D721Med (cell line): ENCODE data around the gene LARP4.
"Not testable (repeated sequence)": the region's sequence is repeated elsewhere in the genome, so short reads cannot be mapped to it uniquely, and the experiment has no call there.

Experiments
- DNase-seq: peaks from one replicate; pipeline ENCODE4 v3.0.0; 2011; ENCODE audit warnings: low spot score; ENCODE audit not compliant: insufficient read length
- FAIRE-seq: peaks from 2 replicates; lab custom pipeline; 2011; peaks lifted over from hg19 to GRCh38; lab: Jason Lieb, UNC
- TF ChIP-seq, protein P1 (sequence below): IDR thresholded peaks from 2 replicates; pipeline ENCODE4 v1.5.1; 2012; ENCODE audit warnings: mild to moderate bottlenecking, control low read depth; ENCODE audit not compliant: insufficient read depth; ENCODE audit errors: missing control alignments

The LARP4 gene

DNA sequence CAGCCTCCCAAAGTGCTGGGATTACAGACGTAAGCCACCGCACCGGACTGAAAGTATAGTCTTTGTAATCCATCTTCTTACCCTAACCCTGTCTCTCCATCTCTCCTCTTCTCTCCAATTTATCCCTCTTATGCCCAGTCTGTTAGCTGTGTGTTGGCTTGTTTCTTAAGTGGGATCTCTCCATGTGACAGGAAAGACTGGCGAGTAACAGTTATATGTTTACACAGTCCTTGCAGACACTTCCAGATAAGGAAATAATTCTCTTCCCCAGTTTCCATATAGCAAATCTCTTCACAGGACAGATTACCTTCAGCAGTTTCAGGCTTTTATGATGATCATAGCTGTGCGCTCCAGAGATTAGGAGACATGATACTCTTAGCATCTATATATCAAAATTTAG, 88.1 kb downstream of the LARP4 start:
- no peak for FAIRE-seq
- no peak for DNase-seq
- TF ChIP-seq, protein P1, sequence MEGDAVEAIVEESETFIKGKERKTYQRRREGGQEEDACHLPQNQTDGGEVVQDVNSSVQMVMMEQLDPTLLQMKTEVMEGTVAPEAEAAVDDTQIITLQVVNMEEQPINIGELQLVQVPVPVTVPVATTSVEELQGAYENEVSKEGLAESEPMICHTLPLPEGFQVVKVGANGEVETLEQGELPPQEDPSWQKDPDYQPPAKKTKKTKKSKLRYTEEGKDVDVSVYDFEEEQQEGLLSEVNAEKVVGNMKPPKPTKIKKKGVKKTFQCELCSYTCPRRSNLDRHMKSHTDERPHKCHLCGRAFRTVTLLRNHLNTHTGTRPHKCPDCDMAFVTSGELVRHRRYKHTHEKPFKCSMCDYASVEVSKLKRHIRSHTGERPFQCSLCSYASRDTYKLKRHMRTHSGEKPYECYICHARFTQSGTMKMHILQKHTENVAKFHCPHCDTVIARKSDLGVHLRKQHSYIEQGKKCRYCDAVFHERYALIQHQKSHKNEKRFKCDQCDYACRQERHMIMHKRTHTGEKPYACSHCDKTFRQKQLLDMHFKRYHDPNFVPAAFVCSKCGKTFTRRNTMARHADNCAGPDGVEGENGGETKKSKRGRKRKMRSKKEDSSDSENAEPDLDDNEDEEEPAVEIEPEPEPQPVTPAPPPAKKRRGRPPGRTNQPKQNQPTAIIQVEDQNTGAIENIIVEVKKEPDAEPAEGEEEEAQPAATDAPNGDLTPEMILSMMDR, result no peak

DNA sequence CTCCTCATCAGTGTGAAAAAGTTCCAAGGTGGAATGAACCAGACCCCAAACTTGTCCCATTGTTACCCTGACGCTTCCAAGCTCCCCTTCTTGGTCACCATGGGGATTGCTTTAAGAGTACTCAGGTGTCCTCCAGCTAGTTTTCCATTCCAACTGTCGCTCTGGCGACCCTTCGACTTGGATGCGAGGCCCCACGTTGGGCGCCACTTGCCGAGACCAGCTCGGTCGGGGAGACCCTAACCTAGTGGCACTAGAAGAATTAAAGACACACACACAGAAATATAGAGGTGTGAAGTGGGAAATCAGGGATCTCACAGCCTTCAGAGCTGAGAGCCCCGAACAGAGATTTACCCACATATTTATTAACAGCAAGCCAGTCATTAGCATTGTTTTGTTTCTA, 97.4 kb downstream of the LARP4 start:
- DNase-seq, FAIRE-seq: not testable (repeated sequence)

DNA sequence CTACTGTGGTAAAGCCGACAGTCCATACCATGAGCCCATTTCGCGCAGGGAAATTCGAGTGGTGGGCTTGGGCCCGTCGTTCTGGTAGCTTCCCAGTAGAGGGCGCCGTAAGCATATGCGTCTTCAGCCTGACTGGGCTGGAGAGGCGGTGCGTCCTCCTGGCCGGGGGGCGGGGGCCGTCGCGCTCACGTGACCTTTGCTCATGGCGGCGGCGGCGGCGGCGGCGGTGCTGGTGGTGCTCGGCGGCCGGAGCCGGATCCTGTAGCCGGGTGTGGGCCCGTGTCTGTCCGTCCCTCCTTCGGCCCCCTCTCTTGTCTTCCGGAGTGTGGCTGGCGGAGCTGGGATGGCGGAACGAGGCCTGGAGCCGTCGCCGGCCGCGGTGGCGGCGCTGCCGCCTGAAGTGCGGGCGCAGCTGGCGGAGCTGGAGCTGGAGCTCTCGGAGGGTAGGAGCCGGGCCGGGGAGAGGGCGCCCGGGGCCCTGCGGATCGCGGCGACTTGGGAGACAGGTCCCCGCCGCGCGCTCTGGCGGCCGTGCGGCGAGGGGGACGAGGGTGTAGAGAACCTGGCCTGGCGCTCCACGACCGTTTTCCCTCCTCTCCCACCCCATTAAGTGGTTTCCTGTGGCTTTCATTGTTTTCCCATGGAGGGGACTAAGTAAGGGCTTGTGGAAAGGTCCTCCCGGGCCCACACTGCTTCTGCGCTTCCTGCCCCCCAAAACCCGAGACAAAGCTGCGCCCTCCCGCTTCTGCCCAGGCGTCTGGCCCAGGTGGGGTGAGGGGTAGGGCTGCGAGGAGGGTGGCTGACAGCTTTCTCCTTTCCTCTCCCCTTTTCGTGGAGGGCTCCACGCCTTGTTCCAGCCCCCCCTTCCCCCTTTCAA, 104.4 kb downstream of the LARP4 start, which contains the start of gene DIP2B:
TSS of gene DIP2B (plus strand) at position 188 of the 877 bp plus-strand sequence. CDS start at position 344, 156 bp downstream.
- peak; percentile 62 for DNase-seq
- no peak for FAIRE-seq
- TF ChIP-seq, protein P1, result peak; percentile 94

DNA sequence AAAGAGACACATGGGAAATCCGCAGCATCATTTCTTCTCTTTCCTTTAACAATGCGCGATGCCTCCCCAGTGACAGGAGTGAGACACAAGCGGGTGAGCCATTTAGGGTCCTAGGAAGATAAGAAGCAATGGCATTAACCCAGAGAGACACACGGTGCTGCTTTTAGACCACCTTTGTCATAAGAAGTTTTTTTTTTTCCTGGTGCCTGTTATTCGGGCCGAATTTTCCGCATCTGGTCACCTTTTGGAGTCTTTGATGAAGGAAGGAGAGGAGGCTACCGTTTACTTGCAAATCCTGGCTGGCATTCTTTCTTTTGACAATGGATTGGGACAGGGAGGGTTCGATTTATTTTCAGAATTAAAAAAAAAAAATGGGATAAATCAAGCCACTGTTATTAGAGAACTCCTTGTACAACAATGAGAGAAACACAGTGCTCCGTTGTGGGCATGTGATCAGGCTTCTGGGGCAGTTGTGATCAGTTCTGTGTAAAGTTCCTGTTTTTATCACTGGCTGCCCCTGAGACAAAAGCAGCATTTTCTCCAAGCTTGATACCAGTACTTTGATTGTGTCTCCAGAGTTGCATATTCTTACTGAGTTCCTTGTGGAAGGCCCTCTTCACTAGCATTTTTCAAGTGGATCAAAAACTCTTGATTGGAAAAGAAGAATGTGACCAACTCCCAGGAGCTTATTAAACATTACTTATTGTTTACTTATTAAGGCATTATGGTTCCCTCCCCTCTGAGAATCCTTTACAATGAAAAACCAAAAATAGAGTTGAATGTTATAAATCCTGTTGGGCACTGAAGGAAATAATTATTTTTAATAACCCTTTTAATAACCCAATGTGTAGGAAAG, 105.2 kb downstream of the LARP4 start:
- TF ChIP-seq, protein P1, result no peak
- DNase-seq (no peak), FAIRE-seq (no peak)

DNA sequence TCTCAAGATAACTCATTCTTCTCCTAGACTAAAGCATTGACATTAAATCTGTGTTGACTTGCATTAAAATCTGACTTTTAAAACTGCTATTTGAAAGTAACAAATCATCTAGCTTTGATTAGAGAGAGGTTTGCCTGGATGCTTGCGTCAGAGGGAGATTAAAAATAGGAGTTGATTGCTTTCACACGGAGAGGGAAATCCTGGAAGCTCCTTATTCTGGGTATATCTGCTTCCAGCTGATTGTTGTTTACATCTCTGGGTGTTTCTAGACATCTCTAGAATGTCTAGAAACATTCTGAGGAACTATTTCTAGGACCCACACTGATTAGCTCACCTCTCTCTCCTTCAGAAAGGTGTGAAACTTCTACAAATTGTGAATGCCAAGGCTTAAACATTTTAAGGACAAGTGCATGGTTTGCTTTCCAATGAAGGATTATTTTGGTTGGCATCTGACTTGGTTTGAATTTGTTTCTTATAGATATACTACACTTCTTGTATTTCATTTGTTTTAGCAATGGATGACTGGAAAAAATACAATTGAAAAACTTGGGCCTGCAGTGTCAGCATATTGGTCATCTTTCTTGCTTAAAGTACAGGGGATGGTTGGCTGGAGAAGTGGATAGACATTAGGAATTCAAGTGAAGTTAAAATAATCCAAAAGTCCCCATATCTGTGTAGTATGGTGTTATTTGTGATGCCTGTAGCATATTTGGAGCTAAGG, 106.2 kb downstream of the LARP4 start:
- FAIRE-seq, result no peak
- TF ChIP-seq, protein P1, result no peak
- no peak for DNase-seq

DNA sequence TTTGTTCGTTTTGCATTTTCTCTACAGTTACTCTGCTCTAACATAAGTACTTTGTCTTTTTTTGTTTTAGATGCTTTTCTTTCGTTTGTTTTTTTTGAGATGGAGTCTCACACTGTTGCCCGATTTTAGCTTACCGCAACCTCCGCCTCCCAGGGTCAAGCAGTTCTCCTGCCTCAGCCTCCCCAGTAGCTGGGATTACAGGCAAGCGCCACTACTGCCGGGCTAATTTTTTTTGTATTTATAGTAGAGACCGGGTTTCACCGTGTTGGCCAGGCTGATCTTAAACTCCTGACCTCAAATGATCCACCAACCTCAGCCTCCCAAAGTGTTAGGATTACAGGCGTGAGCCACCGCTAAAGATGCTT, 106.8 kb downstream of the LARP4 start:
- TF ChIP-seq, protein P1, result no peak
- DNase-seq (no peak), FAIRE-seq (no peak)

DNA sequence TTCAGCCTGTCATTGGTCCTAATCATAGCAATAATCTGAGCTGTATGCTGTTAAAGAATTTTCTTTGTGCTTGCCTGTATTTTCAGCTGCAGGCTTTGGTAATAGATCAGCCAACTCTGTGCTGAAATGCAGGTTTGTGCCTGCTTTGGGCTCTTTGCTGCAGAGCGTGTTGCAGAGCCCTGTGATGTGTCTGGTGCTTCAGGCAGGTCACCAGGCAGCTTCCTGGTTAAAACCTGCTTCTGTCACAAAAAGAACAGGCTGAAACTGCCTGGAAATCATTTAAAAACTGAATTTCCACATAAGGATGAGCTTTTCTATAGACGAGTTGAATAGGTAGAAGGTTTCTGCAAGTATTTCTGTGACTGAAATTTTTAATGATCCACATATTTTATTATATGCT, 107.2 kb downstream of the LARP4 start:
- FAIRE-seq (no peak), DNase-seq (no peak)
- TF ChIP-seq, protein P1, result no peak
